ENCODE results near the gene GSTT4.
"Not testable (repeated sequence)": the region's sequence is repeated elsewhere in the genome, so short reads cannot be mapped to it uniquely, and the experiment has no call there.

The GSTT4 gene

DNA sequence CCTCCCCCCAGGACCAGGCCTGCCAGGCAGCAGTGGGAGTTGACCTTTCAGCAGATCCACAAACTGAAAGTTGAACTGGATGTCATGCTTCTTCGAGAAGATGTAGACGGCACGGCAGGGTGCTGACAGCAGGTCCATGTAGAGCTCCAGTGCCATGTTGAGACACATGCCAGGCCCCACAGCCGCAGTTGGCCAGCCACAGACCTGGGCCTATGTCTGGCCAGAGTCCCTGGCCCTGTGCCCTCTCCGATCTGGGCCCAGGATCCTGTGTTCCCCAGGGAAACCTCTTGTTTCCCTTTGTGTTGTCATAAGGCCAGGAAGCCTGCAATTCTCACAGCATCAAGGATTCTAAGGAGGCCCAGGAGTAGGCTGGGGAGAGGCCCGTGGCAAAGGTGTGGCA, at the start of gene GSTT4:
GSTT4 (minus strand) TSS at position 253 of the 400 bp plus-strand sequence; CDS start at position 156, 97 bp downstream.
- no peak for DNase-seq

DNA sequence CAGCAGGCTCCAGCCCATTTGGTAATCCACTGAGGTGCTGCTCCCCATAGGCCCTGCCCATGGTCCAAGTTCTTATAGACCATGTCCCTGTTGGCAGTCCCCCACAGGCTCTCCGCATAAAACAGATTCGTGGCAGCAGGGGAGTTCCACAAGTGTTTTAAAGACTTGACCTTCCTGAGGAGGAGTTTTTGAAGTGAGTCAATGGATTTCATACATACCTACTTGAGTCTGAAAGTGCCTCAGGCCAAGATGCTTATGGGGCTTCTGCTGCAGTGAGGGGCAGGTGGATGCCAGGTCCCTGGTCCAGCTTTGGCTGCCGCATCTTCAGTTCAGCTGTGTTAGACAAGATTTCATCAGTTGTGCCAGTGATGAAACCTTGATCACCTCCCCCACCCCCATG, 49.1 kb upstream of the GSTT4 start:
- DNase-seq = no peak

DNA sequence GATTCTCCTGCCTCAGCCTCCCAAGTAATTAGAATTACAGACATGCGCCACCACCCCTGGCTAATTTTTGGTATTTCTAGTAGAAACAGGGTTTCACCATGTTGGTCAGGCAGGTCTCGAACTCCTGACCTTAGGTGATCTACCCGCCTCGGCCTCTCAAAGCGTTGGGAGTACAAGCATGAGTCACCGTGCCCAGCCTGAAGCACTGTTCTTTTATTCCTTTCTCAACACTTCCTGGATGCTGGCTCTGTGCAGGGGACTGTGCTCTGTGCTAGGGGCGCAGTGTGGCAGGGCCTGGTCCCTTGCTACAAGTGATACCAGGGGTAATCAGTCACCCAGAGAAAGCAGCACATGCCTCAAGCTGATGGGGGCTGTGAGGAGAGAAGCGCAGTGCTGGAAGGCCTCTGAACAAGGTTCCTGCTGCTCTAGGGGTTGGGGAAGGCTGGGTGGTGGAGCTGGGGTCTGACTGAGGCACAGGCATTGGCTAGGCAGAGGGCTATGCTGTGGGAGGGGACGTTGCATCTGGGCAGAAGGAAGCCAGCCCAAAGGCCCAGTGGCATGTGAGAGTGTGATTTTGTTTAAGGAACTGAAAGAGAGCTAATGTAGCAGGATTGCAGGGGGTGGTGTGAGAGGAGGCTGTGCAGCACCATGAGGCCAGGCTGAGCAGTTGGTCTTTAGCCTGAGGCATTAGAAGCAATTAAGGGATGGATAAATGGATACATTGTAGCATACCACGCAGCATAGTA, 48.4 kb upstream of the GSTT4 start:
- DNase-seq = no peak

DNA sequence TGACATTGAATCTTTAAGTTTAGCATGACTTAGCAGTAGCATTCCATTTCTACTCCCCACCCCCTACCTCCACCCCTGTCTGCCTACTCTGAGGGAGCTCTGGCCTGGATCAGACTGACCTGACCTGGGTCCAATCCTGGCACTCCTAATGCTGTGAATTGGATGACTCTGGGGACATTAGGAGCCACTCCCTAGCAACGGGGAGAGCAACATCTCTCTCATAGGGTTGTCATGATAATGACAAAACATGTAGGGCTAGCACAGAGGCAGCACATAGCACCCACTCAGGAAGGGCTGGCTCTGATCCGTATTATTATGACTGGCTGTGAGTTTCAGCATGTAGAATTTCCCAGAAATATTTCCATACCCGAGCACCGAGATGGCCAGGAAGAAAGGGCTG, 46.3 kb upstream of the GSTT4 start:
- no peak for DNase-seq

DNA sequence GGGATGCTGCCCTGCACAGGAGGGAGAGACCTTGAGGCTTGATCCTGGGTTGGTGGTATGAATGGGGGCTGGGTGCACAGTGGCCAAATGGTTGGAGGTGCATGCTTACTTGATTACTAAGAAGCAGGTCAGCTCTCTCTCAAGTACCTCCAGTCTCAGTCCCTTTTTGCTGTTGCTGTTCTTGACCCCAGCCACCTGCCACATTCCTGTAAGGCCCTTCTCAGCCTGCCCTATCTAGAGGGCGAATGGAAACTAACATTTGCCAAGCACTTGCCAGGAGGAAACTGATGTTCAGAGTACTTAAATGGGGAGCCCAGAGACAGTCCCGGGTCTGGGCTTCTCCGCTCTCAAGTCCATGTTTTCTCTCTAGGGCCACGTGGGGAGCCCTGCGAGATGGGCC, 45.8 kb upstream of the GSTT4 start:
- DNase-seq = no peak

DNA sequence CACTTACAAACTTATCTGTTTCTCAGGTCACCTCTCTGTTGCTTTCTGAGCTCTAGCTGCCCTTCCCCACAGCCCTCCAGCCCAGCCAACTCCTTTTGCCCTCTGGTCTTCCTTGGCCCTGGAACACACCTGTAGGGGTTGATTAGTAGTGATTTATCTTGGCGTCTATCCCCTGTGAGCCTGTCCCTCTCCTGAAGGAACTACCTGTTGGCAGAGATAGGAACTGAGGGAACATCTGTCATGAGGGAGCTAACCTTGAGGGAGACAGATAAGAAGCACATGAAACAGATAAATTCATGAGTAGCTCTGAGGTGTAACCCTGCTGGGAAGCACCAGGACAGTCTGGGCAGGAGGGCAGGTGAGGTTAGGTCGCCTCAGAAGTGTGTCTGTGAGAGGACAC, 44.7 kb upstream of the GSTT4 start:
- no peak for DNase-seq

DNA sequence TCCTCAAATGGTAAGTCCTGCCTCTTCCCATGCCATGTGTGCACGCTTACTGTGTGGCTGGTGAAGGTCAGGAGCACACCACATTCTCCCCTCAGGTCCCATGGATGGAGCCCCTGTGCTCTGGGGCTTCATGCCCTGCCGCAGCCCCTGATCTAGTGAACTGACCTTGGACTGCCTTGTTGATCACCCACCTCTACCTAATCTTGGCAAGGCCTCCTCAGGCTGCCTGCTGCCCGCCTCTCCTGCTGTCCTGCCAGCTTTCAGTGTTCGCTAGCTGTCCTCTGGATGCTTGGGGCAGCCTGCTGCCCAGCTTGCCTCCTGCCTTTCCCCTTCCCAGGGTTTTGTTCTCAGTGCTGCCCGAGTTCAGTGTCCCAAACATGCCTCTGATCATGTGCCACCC, 44.0 kb upstream of the GSTT4 start:
- DNase-seq = no peak

DNA sequence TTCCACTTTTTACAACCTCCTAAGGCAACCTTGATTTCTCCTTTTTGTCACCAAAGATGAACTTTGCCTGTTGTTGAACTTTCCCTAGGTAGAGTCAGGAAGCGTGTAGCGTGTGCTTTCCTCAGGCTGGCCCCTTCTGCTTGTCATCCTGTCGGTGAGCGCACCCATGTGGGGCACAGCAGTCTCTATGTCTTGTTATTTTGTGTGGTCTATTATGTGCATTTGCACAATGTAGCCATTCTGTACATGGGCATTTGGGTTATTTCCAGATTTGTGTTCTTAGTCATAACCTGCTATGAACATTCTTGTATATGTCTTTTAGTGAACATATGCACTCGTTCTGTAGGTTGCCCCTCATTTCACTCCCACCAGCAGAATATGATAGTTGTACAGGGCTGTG, 40.8 kb upstream of the GSTT4 start:
- no peak for DNase-seq

DNA sequence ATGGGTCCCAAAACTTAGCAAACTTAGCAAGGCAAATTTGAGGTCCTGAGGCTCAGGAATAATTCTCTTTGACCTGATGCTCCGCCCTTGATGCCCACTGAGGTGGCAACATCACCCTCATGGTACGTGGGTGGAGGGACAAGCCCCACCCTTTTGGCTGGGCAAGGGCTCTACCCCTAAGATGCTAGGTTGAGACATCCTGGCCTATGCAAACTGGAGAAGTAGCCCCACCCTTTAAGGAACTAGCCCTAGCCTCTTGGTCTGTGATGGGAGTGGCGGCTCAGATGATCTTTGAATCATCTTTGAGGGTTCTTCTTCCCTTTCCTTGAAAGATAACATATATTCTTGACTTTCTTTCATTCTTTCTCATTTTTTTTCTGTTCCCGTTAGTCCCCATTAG, 38.7 kb upstream of the GSTT4 start:
- no peak for DNase-seq

DNA sequence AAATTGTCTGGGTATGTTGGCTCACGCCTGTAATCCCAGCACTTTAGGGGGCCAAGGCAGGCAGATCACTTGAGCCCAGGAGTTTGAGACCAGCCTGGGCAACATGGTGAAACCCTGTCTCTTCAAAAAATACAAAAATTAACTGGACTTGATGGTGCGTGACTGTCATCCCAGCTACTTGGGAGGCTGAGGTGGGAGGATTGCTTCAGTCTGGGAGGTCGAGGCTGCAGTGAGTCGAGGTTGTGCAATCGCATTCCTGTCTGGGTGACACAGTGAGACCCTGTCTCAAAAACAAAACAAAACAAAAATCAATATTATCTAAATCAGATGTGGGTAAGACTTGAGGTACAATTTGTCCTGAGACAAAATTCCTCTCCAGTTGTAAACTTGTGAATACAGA, 38.2 kb upstream of the GSTT4 start:
- DNase-seq = not testable (repeated sequence)

DNA sequence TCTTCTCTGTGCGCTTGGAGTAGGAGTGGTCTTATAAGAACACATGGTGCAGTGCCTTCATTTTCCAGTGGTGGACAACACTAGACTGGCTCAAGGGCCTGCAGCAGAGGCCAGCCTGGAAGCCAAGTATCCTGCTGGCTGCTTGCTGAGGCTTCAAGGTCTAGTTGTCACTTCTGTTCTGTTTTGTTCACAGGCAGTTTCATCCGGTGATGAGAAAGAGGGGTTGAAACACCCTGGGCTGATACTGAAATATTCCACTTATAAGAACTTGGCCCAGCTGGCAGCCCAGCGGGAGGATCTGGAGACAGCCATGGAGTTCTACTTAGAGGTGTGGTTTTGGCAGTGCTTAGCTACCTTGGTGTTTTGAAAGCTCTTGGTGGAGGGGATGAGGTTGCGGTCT, 35.7 kb upstream of the GSTT4 start:
- DNase-seq = no peak

DNA sequence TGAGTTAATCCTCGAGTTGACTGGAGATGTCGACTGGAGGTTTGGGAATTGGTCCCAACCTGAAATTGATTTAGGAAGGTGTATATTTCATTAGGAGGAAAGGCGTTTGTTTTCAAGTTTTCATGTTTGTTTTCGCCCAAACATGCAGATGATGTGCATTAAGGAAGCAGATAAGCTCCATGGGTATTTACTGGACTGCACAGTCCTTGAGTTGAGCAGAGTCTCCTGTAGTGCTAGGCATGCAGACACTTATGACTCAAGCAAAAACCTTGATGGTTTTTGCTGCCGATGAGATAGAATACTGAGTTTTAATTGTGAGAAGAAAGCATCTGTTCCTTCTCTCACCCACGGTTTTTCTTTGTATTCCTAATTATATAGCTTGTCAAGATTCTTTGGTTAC, 33.8 kb upstream of the GSTT4 start:
- DNase-seq = no peak

DNA sequence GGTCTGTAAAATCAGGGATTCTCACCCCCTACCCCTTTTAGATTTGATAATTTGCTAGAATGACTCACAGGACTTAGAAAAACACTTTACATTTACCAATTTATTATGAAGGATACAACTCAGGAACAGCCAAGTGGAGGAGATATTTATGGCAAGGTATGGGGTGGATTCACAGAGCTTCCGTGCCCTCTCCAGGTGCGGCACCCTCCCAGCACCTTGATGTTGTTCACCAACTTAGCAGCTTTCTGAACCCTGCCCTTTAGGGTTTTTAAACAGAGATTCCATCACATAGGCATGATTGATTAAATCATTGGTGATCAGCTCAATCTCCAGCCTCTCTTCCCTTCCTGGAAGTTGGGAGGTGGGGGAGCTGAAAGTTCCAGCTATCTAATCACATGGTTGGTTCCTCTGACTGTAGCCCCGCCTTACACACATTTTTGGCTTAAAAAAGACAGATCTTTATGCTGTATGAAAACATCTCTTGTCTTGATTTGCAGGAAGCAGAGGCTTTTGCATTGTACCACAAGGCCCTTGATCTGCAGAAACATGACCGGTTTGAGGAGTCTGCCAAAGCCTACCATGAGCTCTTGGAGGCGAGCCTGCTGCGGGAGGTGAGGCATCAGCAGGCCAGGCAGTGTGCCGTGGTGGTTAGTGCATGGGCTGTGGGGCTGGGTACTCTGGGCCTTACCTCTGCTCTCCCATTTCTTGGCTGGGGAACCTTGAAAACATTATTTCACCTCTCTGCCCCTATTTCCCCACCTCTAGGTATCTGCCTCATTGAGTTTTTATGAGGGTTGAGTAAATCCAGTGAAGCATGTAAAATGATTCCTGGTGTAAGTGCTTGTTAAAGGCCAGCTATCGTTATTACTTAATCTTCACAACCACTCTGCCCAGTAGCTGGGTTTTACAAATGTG, 32.9 kb upstream of the GSTT4 start:
- DNase-seq = no peak

DNA sequence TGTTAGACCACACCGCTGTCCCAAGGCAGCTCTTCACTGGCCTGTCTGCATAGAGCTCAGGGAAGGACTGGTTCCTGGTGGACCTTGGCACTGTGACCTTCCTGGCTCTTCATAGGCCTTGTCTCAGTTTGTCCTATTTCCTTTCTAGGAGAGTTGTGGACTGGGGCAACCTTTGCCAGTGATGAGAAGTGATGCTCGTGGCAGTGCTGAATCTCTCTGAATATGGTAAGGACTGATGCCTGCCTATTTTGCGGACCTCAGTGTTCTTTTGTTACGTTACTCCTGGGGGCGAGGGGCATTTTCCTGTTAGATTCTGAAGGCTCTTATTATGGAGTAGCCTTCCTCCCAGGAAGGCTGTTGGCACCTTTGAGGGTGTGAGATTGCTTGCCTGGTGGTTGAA, 30.0 kb upstream of the GSTT4 start:
- no peak for DNase-seq

DNA sequence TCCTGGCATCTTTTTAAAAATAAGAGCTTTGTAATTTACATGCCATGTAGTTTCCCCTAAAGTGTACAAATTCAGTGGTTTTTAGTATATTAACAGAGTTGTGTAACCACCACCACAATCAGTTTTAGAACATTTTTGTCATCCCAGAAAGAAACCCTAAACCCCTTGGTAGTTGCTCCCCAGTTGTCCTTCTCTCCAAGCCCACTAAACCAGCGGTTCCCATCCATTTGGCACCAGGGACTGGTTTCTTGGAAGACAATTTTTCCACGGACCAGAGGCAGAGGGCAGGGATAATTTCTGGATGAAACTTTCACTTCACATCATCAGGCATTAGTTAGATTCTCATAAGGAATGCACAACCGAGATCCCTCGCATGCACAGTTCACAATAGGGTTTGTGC, 28.5 kb upstream of the GSTT4 start:
- DNase-seq = no peak

DNA sequence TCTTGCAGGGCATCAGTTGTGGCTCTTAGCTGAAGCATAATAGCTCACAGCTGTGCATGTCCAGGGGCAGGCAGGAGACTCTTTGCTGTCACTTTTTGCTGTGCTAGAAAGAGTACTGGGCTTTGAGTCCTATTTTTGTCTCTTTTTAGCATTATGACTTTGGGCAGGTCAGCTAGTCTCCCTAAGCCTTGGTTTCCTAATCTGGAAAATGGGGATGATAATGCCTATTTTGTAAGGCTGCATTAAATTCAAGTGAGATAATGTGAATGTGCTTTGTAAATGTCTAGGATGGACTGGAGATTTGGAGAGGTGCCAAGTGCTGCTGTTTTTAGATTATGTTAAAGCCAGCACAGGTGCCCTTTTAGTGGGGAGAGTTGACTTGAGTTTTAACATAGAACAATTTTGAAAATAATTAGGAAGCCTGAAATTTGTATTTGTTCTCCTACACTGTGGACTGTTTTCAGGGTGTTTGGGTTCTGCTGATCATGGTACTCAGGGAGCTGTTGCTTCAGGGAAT, 25.0 kb upstream of the GSTT4 start:
- DNase-seq = no peak

DNA sequence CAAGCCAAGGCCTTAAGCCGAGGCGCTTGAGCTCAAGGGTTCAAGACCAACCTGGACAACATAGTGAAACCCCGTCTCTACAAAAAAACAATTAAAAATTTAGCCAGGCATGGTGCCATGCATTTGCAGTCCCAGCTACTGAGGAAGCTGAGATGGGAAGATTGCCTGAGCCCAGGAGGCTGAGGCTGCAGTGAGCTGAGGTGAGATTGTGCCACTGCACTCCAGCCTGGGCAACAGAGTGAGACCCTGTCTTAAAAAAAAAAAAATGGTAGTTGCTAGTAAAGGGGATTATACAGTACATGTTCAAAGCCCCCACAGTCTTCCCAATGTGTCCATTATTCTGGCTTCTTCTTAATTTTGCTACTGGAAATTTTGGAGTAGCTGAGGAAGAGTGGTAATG, 24.1 kb upstream of the GSTT4 start:
- no peak for DNase-seq

DNA sequence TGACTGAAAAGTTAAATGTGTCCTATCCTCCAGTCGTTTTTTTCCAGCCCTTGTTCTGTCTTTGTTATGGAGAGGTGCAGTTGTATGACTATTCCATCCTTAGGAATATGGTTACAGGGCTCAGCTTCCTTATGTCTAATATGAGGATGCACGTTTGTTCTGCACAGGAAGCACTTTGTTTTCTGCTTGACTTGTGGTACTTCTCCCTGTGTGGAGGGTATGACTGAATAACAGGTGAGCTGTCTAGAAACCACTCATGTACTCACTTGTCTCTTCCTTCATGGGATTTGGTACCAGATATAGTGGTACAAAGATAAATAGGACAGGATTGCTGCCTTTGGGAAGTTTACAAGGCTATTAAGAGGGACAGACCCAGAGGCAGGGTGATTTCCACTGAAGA, 23.3 kb upstream of the GSTT4 start:
- DNase-seq = no peak

DNA sequence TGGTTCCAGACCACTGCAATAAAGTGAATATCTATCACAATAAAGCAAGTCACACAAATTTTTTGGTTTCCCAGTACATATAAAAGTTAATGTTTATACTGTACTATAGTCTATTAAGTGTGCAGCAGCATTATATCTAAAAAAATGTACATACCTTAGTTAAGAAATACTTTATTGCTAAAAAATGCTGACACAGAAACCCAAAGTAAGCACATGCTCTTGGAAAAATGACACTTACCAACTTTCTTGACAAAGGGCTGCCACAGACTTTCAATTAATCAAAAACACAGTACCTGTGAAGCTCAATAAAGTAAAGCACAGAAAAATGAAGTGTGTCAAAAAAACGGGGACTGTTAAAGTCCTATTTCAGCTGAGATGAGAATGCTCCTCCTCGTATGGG, 22.7 kb upstream of the GSTT4 start:
- no peak for DNase-seq

DNA sequence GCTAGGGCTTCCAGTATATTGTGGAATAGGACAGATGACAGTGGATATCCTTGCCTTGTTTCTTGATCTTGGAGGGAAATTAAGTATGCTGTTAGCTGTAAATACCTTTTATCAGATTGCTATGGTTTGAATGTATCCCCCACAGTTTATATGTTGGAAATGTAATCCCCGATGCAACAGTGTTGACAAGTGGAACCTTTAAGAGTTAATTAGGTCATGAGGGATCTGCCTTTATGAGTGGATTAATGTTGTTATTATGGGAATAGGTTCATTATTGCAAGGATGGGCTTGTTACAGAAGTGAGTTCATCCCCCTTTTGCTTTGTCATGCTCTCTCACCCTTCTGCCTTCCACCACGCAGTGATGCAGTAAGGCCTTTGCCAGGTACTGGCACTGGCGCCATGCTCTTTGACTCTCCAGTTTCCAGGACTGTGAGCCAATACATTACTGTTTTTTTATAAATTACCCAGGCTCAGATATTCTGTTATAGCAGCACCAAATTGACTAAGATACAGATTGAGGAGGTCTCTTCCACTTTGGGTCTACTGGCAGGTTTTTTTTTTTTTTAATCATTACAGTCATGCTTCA, 22.2 kb upstream of the GSTT4 start:
- DNase-seq = no peak

DNA sequence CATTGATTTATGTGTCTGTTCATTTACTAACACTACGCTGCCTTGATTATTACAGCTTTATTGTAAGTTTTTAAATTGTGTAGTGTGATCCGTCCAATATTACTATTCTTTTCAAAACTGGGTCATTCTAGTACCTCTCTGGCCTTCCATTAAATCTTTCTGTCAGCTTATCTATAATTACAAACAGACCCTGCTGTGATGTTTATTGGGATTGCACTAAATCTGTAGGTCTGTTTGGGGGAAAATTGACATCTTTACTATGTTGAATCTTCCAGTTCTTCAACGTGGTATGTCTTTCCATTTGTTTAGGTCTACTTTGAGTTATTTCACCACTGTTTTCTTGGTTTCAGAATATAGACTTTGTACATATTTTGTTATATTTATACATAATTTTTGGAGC, 21.5 kb upstream of the GSTT4 start:
- DNase-seq = no peak

DNA sequence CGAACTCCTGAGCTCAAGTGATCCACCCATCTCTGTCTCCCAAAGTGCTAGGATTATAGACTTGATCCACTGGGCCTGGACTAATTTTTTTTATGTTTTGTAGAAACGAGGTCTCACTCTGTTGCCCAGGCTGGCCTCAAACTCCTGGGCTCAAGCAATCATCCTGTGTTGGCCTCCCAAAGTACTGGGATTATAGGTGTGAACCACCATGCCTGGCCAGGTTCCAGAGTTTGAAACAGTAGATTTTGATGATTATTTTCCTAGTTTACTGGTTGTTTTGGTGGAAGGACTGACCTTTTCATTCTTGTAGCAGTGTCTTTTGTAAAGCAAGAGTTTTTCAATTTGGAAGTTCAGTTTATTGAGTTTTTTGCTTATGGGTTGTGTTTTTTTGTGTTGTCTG, 20.8 kb upstream of the GSTT4 start:
- DNase-seq = no peak

DNA sequence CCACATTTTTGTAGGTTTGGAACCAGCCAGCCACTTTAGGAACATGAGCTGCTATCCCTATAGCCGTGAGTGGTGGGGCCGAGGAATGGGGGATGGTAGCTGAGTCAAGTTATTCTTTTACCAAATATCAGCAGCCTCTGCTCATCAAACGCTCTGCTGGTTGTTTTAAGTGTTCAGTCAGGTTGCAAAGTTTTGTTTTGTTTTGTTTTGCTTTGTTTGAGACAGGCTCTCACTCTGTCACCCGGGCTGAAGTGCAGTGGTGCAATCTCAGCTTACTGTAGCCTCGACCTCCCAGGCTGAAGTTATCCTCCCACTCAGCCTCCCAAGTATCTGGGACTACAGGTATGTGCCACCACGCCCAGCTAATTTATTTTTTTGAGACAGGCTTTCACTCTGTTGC, 20.2 kb upstream of the GSTT4 start:
- no peak for DNase-seq

DNA sequence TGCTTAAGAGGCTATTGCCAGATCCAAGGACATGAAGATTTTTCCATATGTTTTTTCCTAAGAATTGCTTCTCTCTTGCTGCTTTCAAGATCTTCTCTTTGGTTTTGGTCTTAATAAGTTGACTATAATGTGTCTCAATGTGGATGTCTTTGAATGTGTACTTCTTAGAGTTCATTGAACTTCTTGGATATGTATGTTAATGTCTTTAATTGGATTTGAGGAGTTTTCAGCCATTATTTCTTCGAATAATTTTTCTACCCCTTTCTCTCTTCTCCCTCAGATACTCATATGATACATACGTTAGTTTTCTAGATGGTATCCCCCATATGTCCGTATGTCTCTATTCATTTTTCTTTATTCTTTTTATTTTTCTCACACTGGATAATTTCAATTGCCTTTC, 19.1 kb upstream of the GSTT4 start:
- DNase-seq = no peak
